Keratinocyte (primary cell): Measurements from ENCODE around the gene CCDC192. TPM values are rescaled to one million over a fixed set of nuclear protein-coding genes. Genes with fewer than 3 reads are reported as not detected.

Experiments
- DNase-seq: peaks from one replicate; pipeline ENCODE4 v3.0.0-alpha.2; 2011; ENCODE audit warnings: low read depth, missing footprints, low spot score
- FAIRE-seq: peaks from 2 replicates; lab custom pipeline; 2011; peaks lifted over from hg19 to GRCh38; lab: Jason Lieb, UNC
- H2AFZ ChIP-seq: 2 replicates; pipeline ENCODE4 v1.6.0; 2012; ENCODE audit warnings: low read length, control low read depth, inconsistent platforms; ENCODE audit not compliant: control insufficient read depth
- H3K27ac ChIP-seq: 2 replicates; pipeline ENCODE4 v1.5.1; 2011; ENCODE audit warnings: low read length; ENCODE audit not compliant: control insufficient read depth, insufficient read depth
- H3K27me3 ChIP-seq: 3 replicates; pipeline ENCODE4 v1.6.0; 2011; ENCODE audit warnings: low read length; ENCODE audit not compliant: control insufficient read depth, insufficient read depth; ENCODE audit errors: extremely low read depth
- H3K36me3 ChIP-seq, 2 experiments: 2 replicates in 1 of 2; 3 replicates in 1 of 2; pipeline ENCODE4 v1.5.1; 2011; ENCODE audit warnings: low read length in 2 of 2, mild to moderate bottlenecking in 1 of 2; ENCODE audit not compliant: control insufficient read depth in 2 of 2, insufficient read depth in 2 of 2; ENCODE audit errors: extremely low read depth in 1 of 2
- H3K4me1 ChIP-seq: 3 replicates; pipeline ENCODE4 v1.5.1; 2011; ENCODE audit warnings: low read length; ENCODE audit not compliant: control insufficient read depth, insufficient read depth; ENCODE audit errors: extremely low read depth
- H3K4me2 ChIP-seq: 3 replicates; pipeline ENCODE4 v1.6.0; 2011; ENCODE audit warnings: low read depth, low read length; ENCODE audit not compliant: control insufficient read depth, insufficient read depth; ENCODE audit errors: extremely low read depth
- H3K4me3 ChIP-seq, 3 experiments: fragments of 200-600 bp in 1 of 3; sonication (generic) in 1 of 3; 2 replicates in 2 of 3; 3 replicates in 1 of 3; pipeline ENCODE4 v1.5.1; 2011 to 2016; ENCODE audit warnings: low read length in 3 of 3, mild to moderate bottlenecking in 3 of 3, control low read depth in 2 of 3, inconsistent platforms in 1 of 3, low read depth in 1 of 3, mixed read lengths in 1 of 3, mixed run types in 1 of 3, moderate library complexity in 1 of 3; ENCODE audit not compliant: control insufficient read depth in 2 of 3, insufficient read depth in 2 of 3; ENCODE audit errors: extremely low read depth in 1 of 3
- H3K79me2 ChIP-seq: 2 replicates; pipeline ENCODE4 v1.6.0; 2012; ENCODE audit warnings: low read length; ENCODE audit not compliant: control insufficient read depth, insufficient read depth
- H3K9ac ChIP-seq: 3 replicates; pipeline ENCODE4 v1.6.0; 2011; ENCODE audit warnings: low read length; ENCODE audit not compliant: control insufficient read depth, insufficient read depth; ENCODE audit errors: extremely low read depth
- H3K9me1 ChIP-seq: 3 replicates; pipeline ENCODE4 v1.6.0; 2011; ENCODE audit warnings: low read length; ENCODE audit not compliant: control insufficient read depth, insufficient read depth; ENCODE audit errors: extremely low read depth
- H3K9me3 ChIP-seq: 2 replicates; pipeline ENCODE4 v1.5.1; 2012; ENCODE audit warnings: low read depth, low read length; ENCODE audit not compliant: control insufficient read depth
- H4K20me1 ChIP-seq: 3 replicates; pipeline ENCODE4 v1.6.0; 2011; ENCODE audit warnings: low read length; ENCODE audit not compliant: control insufficient read depth, insufficient read depth; ENCODE audit errors: extremely low read depth
- EZH2 ChIP-seq: IDR thresholded peaks from one replicate; pipeline ENCODE4 v1.6.1; 2012; ENCODE audit warnings: inconsistent platforms, mild to moderate bottlenecking, low read length, moderate library complexity
- dilution Hi-C: fragments of 300-500 bp; cut with MboI; formaldehyde crosslinking; loops from one replicate; pipeline ENCODE4 v1.7.0; 2020; ENCODE audit warnings: low sequenced_read_pairs; ENCODE audit not compliant: extremely low pct_ligation_motif_present
- polyA plus RNA-seq, 5 experiments: library from polyadenylated mRNA; depleted of rRNA in 3 of 5; stranded (reverse) in 3 of 5; stranded (forward) in 1 of 5; unstranded in 1 of 5; fragments of >200 nt; gene quantifications; 1 replicate in 1 of 5; 2 replicates in 3 of 5; 3 replicates in 1 of 5; pipeline versions ENCODE4 v1.2.1 to v1.2.3, GENCODE V29; 2011 to 2012; ENCODE audit warnings: missing spikeins in 2 of 5, low read depth in 1 of 5, low replicate concordance in 1 of 5
- TF ChIP-seq, protein P1 (sequence below), 3 experiments: IDR thresholded peaks in 1 of 3; conservative IDR thresholded peaks in 1 of 3; optimal IDR thresholded peaks in 1 of 3; 2 replicates in 2 of 3; 3 replicates in 1 of 3; pipeline versions ENCODE3 to v1.5.1; 2011; ENCODE audit warnings: low read length in 3 of 3, mild to moderate bottlenecking in 3 of 3, moderate library complexity in 2 of 3, control low read depth in 1 of 3, inconsistent platforms in 1 of 3; ENCODE audit not compliant: insufficient read depth in 2 of 3; ENCODE audit errors: extremely low read depth in 1 of 3

CCDC192 gene
- polyA plus RNA-seq, 1 donor (not counting 4 experiments of a cell fraction or from before 2014, with no cell fraction given) = not detected

DNA sequence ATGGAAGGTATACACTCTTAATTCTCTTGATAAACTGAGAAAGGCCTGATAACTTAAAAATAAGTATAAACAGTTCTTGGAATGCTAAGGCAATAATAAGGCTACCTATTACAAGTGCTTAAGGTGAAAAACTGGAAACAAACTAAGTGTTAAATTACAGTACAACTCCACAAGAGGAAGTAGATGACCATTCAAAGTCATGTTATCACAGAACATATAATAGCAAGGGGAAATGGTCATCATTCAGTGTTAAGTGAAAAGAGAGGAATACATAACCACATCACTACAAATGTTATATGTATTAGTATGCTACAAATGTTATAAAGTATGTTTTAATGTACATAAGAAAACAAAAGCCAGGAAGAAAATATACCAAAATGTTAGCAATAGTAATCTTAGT, 135.9 kb downstream of the CCDC192 start:
- no peak for TF ChIP-seq EZH2
- TF ChIP-seq, protein P1, sequence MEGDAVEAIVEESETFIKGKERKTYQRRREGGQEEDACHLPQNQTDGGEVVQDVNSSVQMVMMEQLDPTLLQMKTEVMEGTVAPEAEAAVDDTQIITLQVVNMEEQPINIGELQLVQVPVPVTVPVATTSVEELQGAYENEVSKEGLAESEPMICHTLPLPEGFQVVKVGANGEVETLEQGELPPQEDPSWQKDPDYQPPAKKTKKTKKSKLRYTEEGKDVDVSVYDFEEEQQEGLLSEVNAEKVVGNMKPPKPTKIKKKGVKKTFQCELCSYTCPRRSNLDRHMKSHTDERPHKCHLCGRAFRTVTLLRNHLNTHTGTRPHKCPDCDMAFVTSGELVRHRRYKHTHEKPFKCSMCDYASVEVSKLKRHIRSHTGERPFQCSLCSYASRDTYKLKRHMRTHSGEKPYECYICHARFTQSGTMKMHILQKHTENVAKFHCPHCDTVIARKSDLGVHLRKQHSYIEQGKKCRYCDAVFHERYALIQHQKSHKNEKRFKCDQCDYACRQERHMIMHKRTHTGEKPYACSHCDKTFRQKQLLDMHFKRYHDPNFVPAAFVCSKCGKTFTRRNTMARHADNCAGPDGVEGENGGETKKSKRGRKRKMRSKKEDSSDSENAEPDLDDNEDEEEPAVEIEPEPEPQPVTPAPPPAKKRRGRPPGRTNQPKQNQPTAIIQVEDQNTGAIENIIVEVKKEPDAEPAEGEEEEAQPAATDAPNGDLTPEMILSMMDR (optimal IDR thresholded peaks at IDR 0.05 in 1 of 3, IDR thresholded peaks at IDR 0.05 in 1 of 3, conservative IDR thresholded peaks at IDR 0.05 in 1 of 3; ENCODE audit: extremely low read depth in 1 of 3, insufficient read depth in 2 of 3, low read length in 3 of 3) = no peak
- FAIRE-seq = no peak

DNA sequence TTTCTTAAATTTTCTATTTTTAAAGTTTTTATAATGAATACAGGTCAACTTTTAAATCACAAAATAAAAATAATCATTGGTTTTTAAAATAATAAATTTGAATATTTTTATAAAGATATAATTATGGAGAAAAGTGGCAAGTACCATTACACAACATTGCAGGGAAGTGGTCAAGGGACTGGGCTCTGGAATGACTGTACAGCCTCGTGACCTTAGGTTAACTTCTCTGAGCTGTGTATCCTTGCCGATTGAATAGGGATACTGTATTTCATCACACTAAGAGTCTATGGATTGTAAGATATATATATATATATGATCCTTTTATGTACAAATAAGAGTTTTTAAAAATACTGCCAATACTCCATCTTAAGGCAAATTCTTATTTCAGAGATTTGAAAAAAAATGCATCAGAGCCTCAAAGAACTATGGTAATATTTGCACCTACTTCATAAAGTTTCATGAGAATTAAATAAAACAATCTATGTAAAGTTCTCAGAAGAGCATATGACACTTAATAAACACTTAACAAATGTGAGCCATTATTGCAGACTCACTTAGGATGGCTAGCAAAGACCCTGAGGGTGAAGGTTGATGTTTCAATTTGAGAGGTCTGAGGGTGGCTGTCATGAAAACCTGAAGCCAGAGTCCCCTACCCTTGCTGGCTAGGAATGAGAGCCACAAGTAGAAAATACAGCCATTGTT, 136.5 kb downstream of the CCDC192 start:
- Histone ChIP-seq H3K27ac (no peak overlapping the region), H3K9ac (no peak overlapping the region), H3K4me1 (no peaks in the 10 kb centered on the region), H3K4me3 (no peak overlapping the region), H3K9me1 (no peaks in the 10 kb centered on the region), H3K9me3 (no peaks in the 10 kb centered on the region), H3K79me2 (no peaks in the 10 kb centered on the region), H4K20me1 (no peaks in the 10 kb centered on the region), H3K36me3 (no peaks in the 10 kb centered on the region), H2AFZ (no peak overlapping the region), H3K4me2 (no peak overlapping the region), H3K27me3 (no peaks in the 10 kb centered on the region)
- DNase-seq = no peak
- no peak for TF ChIP-seq EZH2
- TF ChIP-seq, protein P1 (optimal IDR thresholded peaks at IDR 0.05 in 1 of 3, IDR thresholded peaks at IDR 0.05 in 1 of 3, conservative IDR thresholded peaks at IDR 0.05 in 1 of 3; ENCODE audit: extremely low read depth in 1 of 3, insufficient read depth in 2 of 3, low read length in 3 of 3) = no peak
- no peak for FAIRE-seq
- dilution Hi-C loops = no loop called here

More for the DNA sequence above, 135.9 kb downstream of the CCDC192 start:
- Histone ChIP-seq H3K4me1 (no peaks in the 10 kb centered on the region), H3K36me3 (no peaks in the 10 kb centered on the region), H3K27ac (no peak overlapping the region), H3K4me3 (no peak overlapping the region), H3K9me3 (no peaks in the 10 kb centered on the region), H3K4me2 (no peak overlapping the region), H3K79me2 (no peaks in the 10 kb centered on the region), H2AFZ (no peak overlapping the region), H4K20me1 (no peaks in the 10 kb centered on the region), H3K9ac (no peak overlapping the region), H3K9me1 (no peaks in the 10 kb centered on the region), H3K27me3 (no peaks in the 10 kb centered on the region)
- DNase-seq = no peak
- dilution Hi-C loops = no loop called here
